Measurements from ENCODE around the gene CACYBP. TPM values are rescaled to one million over a fixed set of nuclear protein-coding genes. Genes with fewer than 3 reads are reported as not detected.

CACYBP gene
- total and polyA plus RNA-seq, 10 donors = 32.3 to 128 (median 63.1) TPM

DNA sequence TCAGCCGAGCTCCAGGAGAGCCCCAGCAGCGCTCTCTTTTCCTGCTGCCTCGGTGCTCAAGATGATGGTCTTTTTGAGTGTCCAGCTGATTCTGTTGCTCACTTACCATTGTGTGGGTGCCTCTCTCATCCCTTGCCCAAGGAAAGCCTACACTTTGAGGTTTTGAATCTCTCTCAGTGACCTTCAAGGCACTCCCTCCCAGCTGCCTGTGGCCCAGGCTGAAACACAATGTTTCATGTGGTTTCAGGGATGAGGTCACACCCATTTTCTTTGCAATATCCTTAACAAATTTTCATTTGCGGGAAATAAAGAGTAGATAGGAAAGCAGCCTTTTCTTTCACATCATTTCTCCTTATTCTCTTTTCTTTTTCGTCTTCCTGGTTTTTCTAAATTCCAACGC is 36.1 kb downstream of the CACYBP start:
- TF ChIP-seq, protein P1, sequence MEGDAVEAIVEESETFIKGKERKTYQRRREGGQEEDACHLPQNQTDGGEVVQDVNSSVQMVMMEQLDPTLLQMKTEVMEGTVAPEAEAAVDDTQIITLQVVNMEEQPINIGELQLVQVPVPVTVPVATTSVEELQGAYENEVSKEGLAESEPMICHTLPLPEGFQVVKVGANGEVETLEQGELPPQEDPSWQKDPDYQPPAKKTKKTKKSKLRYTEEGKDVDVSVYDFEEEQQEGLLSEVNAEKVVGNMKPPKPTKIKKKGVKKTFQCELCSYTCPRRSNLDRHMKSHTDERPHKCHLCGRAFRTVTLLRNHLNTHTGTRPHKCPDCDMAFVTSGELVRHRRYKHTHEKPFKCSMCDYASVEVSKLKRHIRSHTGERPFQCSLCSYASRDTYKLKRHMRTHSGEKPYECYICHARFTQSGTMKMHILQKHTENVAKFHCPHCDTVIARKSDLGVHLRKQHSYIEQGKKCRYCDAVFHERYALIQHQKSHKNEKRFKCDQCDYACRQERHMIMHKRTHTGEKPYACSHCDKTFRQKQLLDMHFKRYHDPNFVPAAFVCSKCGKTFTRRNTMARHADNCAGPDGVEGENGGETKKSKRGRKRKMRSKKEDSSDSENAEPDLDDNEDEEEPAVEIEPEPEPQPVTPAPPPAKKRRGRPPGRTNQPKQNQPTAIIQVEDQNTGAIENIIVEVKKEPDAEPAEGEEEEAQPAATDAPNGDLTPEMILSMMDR (IDR thresholded peaks at IDR 0.05 in 8 of 11, conservative IDR thresholded peaks at IDR 0.05 in 3 of 11) = no peak
- TF ChIP-seq POLR2A (IDR thresholded peaks at IDR 0.05) (no peak), POLR2AphosphoS5 (IDR thresholded peaks at IDR 0.05) (no peak)
- WGBS, 5 donors = 87 to 90% (median 88%) methylated on average over 6 of the region's 6 CpGs
- H3K27ac ChIP-seq = no peak overlapping the region
- H3K4me3 ChIP-seq = no peak overlapping the region
- H3K9me3 ChIP-seq = no peaks in the 10 kb centered on the region
- no peak for DNase-seq
- H3K27me3 ChIP-seq (replicated peaks in 1 of 7) = no peaks in the 10 kb centered on the region
- intact Hi-C loops (cut with DNase I; ENCODE audit: low total_unique reads) = no loop called here
- H3K4me1 ChIP-seq = no peaks in the 10 kb centered on the region
- H3K36me3 ChIP-seq = no peaks in the 10 kb centered on the region

DNA sequence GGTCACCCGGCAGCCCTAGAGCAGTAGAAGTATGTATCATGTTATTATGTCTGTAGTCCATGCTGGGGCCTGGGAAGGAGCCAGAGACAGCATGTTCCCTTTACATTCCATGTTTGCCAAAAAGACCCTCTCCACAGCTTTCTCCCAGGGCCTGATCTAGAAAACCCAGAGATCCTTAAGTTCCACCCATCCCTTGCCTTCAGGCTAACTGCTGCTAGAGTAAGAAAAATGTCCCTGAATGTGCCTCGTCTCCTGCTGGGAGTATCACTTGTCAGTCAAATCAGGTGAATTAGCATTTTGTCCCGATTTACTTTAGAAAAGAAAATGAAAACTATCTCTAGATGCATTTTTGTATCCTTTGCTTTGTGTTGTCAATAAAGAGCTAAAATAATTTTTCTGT is 36.7 kb downstream of the CACYBP start:
- no peak overlapping the region for H3K27ac ChIP-seq
- no peak overlapping the region for H3K4me3 ChIP-seq
- H3K9me3 ChIP-seq = no peaks in the 10 kb centered on the region
- no peaks in the 10 kb centered on the region for H3K27me3 ChIP-seq (replicated peaks in 1 of 7)
- no peak for TF ChIP-seq POLR2AphosphoS5 (IDR thresholded peaks at IDR 0.05)
- no peak for TF ChIP-seq POLR2A (IDR thresholded peaks at IDR 0.05)
- TF ChIP-seq, protein P1 (IDR thresholded peaks at IDR 0.05 in 8 of 11, conservative IDR thresholded peaks at IDR 0.05 in 3 of 11) = no peak
- 63 to 81% (median 74%) methylated on average over 3 of the region's 3 CpGs for WGBS, 5 donors
- no peak for DNase-seq
- intact Hi-C loops (cut with DNase I; ENCODE audit: low total_unique reads) = no loop called here
- H3K4me1 ChIP-seq = no peaks in the 10 kb centered on the region
- no peaks in the 10 kb centered on the region for H3K36me3 ChIP-seq

DNA sequence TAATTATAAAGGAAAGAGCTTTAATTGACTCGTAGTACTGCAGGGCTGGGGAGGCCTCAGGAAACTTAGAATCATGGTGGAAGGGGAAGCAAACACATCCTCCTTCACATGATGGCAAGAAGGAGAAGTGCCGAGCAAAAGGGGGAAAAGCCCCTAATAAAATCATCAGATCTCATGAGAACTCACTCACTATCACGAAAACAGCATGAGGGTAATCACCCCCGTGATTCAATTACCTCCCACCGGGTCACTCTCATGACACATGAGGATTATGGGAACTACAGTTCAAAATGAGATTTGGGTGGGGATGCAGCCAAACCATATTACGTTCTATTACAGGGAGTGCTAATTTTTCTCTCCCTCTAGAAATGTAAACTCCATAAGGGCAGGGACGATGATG is 37.7 kb downstream of the CACYBP start:
- intact Hi-C loops (cut with DNase I; ENCODE audit: low total_unique reads) = no loop called here
- no peak overlapping the region for H3K4me3 ChIP-seq
- no peaks in the 10 kb centered on the region for H3K27me3 ChIP-seq (replicated peaks in 1 of 7)
- no peaks in the 10 kb centered on the region for H3K36me3 ChIP-seq
- TF ChIP-seq POLR2A (IDR thresholded peaks at IDR 0.05) (no peak), POLR2AphosphoS5 (IDR thresholded peaks at IDR 0.05) (no peak)
- TF ChIP-seq, protein P1 (IDR thresholded peaks at IDR 0.05 in 8 of 11, conservative IDR thresholded peaks at IDR 0.05 in 3 of 11) = no peak
- no peak overlapping the region for H3K27ac ChIP-seq
- no peaks in the 10 kb centered on the region for H3K9me3 ChIP-seq
- 54 to 65% (median 59%) methylated on average over 7 of the region's 7 CpGs for WGBS, 5 donors
- no peaks in the 10 kb centered on the region for H3K4me1 ChIP-seq
- no peak for DNase-seq

DNA sequence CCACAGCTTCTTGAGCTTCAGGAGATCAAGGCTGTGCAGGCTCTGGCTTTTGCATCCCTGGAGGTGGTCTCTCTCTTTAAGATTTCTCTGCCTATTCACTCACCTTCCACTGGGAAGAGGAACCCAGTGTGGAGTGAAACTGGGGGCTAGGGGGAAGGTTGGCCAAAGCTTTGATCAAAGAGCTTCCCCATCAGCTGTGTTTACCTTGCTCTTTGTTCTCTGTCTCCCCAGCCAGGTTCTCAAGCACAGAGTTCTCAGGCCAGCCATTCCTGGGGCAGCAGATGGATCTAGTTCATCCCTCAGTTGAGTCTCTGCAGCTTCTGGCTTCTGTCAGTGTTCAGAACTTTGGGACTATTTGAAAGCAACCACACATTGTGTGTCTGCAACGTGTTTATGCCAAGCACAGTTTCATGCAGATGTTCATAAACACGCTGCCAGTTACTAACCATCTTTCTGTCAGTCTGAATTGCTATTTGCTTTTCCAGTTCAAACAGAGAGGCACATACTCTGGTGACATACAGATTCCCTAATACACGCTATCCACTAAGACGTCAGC is 40.7 kb downstream of the CACYBP start:
- Histone ChIP-seq H3K36me3 (no peaks in the 10 kb centered on the region), H3K4me1 (no peaks in the 10 kb centered on the region), H3K27ac (no peak overlapping the region), H3K4me3 (no peak overlapping the region), H3K27me3 (replicated peaks in 1 of 7) (peaks cover 0 to 7% (median 0%) of the 10 kb centered on the region in 7 donors), H3K9me3 (no peaks in the 10 kb centered on the region)
- intact Hi-C loops (cut with DNase I; ENCODE audit: low total_unique reads) = no loop called here
- TF ChIP-seq, protein P1 (IDR thresholded peaks at IDR 0.05 in 8 of 11, conservative IDR thresholded peaks at IDR 0.05 in 3 of 11) = no peak
- TF ChIP-seq POLR2AphosphoS5 (IDR thresholded peaks at IDR 0.05) (no peak), POLR2A (IDR thresholded peaks at IDR 0.05) (no peak)
- DNase-seq = no peak
- WGBS, 5 donors = 72 to 92% (median 80%) methylated on average over 4 of the region's 4 CpGs

Measured in spleen (tissue), 11 donors.